Heart right ventricle (tissue), 16 donors: Measurements from ENCODE around the gene EVX1. TPM values are rescaled to one million over a fixed set of nuclear protein-coding genes. Genes with fewer than 3 reads are reported as not detected.

ENCODE experiments used
- ATAC-seq, 8 donors: fragments of 200-7000 bp; cut with Tn5 transposase; one replicate each; pipeline ENCODE4 v1.9.1; 2020; ENCODE audit warnings: mild to moderate bottlenecking in 8 of 8, moderate library complexity in 8 of 8, moderate number of reproducible peaks in 1 of 8
- DNase-seq, 2 donors: peaks; one replicate each; pipeline ENCODE4 v3.0.0-alpha.2; 2020
- H3K27ac ChIP-seq, 10 donors: fragments of 200-600 bp; sonication (generic) in 2 of 10; one replicate each; pipeline versions ENCODE4 v1.5.0 to v1.8.0; 2020 to 2022; ENCODE audit warnings: mild to moderate bottlenecking in 3 of 10
- H3K27me3 ChIP-seq, 7 donors: fragments of 200-600 bp; one replicate each; pipeline ENCODE4 v1.8.0; 2021 to 2022; ENCODE audit warnings: mild to moderate bottlenecking in 2 of 7
- H3K36me3 ChIP-seq, 9 donors: fragments of 200-600 bp; sonication (generic) in 1 of 9; one replicate each; pipeline versions ENCODE4 v1.5.0 to v1.8.0; 2020 to 2022; ENCODE audit warnings: mild to moderate bottlenecking in 2 of 9
- H3K4me1 ChIP-seq, 9 donors: fragments of 200-600 bp; sonication (generic) in 1 of 9; one replicate each; pipeline versions ENCODE4 v1.5.0 to v1.8.0; 2020 to 2022; ENCODE audit warnings: mild to moderate bottlenecking in 4 of 9
- H3K4me3 ChIP-seq, 10 donors: fragments of 200-600 bp; sonication (generic) in 2 of 10; one replicate each; pipeline versions ENCODE4 v1.5.0 to v1.8.0; 2020 to 2022; ENCODE audit warnings: mild to moderate bottlenecking in 7 of 10, moderate library complexity in 2 of 10
- H3K9me3 ChIP-seq, 11 donors: fragments of 200-600 bp in 10 of 11; sonication (generic) in 2 of 11; one replicate each; pipeline versions ENCODE4 v1.5.0 to v1.8.0; 2013 to 2022; ENCODE audit warnings: mild to moderate bottlenecking in 2 of 11, control low read depth in 1 of 11, moderate library complexity in 1 of 11
- CTCF ChIP-seq, 9 donors: fragments of 200-600 bp; sonication (generic) in 2 of 9; IDR thresholded peaks; one replicate each; pipeline versions ENCODE4 v1.5.0 to v1.8.0; 2021 to 2022; ENCODE audit warnings: antibody characterized with exemption in 9 of 9, mild to moderate bottlenecking in 5 of 9, moderate library complexity in 1 of 9
- WGBS, 2 donors: extraction: QIAGEN DNeasy Blood & Tissue Kit; methylation state at CpG; one replicate each; pipeline ENCODE4 v1.1.7; 2013; ENCODE audit warnings: inconsistent platforms in 1 of 2; 5-methylcytosine and 5-hydroxymethylcytosine counted together
- intact Hi-C, 10 donors: fragments of 100-400 bp; cut with DNase I; formaldehyde crosslinking; loops; one replicate each; pipeline versions ENCODE4 v1.11.1 to v1.14.2; 2022
- polyA plus RNA-seq, 2 donors: library from polyadenylated mRNA; stranded (reverse); fragments of 200-250 nt; gene quantifications; one replicate each; pipeline ENCODE4 v1.2.3, GENCODE V29; 2013
- total RNA-seq, 10 donors: library from RNA; stranded (reverse); fragmentation: NEBNext Ultra II Directional in 3 of 10; extraction: Animal tissue kit (Norgen Biotek cat#: 25700) in 3 of 10; gene quantifications; one replicate each; pipeline versions ENCODE4 v1.2.1 to v1.2.4, GENCODE V29; 2021 to 2023
- donor health status: Arrhythmogenic right ventricular cardiomyopathy.
- donor health status: ischemic (EF 13 %, LVEDD 7.1; RV severe dilation, severe dysfunction).
- donor health status: healthy with polysubstance abuse.
- donor health status: DM: no; HTN: yes; CAD: no.
- donor health status: DM: no; HTN: no; CAD: no.
- donor health status: ischemic (EF 25% LVEDD 6.9; RV normal size, moderate dysfunction).
- donor health status: ischemic (EF 25% LVEDD 5.7; RV mildly dilated, moderate dysfunction).
- donor health status: healthy.
- donor health status: DM: yes; HTN: yes; CAD: no.
- donor health status: Ischemic cardiomyopathy.
- donor health status: ischemic (EF 35%, LVEDD 5.7; RV mildly dilated, moderate dysfunction).
- donor health status: nonischemic (EF 11% LVEDD 7.7; RV severe dilation, severe dysfunction).
- donor health status: DM: yes; HTN: yes; CAD: no.
- donor health status: PGD.
- donor health status: ischemic (EF 29% LVEDD 5.4; RV normal size, mild dysfunction).
- donor health status: nonischemic (EF 23%, LVEDD 6.1; RV moderate dilation, normal function).

The EVX1 gene
- total and polyA plus RNA-seq, 12 donors = not detected

- H3K36me3 ChIP-seq = no peaks in the 10 kb centered on the region
- 6 to 13% methylated on average over 23 of the region's 23 CpGs for WGBS, 2 donors
- no peak overlapping the region for H3K4me3 ChIP-seq
- intact Hi-C loops = no loop called here
- H3K27ac ChIP-seq = no peak overlapping the region
- no peak for TF ChIP-seq CTCF (IDR thresholded peaks at IDR 0.05)
- H3K27me3 ChIP-seq = peaks cover 49 to 100% (median 99%) of the 10 kb centered on the region in 7 donors
- H3K9me3 ChIP-seq = no peaks in the 10 kb centered on the region
- no peak for DNase-seq
- ATAC-seq = no peak
- H3K4me1 ChIP-seq = peaks cover 3 to 35% (median 30%) of the 10 kb centered on the region in 9 donors
Observed at GRCh38 chr7:27248911-27249723, 6.5 kb downstream of the EVX1 start.

- H3K4me3 ChIP-seq = no peak overlapping the region
- DNase-seq (no peak), ATAC-seq (no peak)
- WGBS, 2 donors = 11 to 13% methylated on average over 19 of the region's 19 CpGs
- H3K4me1 ChIP-seq = peaks cover 3 to 33% (median 27%) of the 10 kb centered on the region in 9 donors
- peaks cover 41 to 100% (median 97%) of the 10 kb centered on the region in 7 donors for H3K27me3 ChIP-seq
- no peaks in the 10 kb centered on the region for H3K36me3 ChIP-seq
- no peak overlapping the region for H3K27ac ChIP-seq
- TF ChIP-seq CTCF (IDR thresholded peaks at IDR 0.05) = no peak
- intact Hi-C loops = no loop called here
- H3K9me3 ChIP-seq = no peaks in the 10 kb centered on the region
Observed at GRCh38 chr7:27249724-27250556, 7.3 kb downstream of the EVX1 start.

- H3K36me3 ChIP-seq = no peaks in the 10 kb centered on the region
- H3K9me3 ChIP-seq = peaks cover 0 to 2% (median 0%) of the 10 kb centered on the region in 11 donors
- H3K27me3 ChIP-seq = peaks cover 34 to 100% (median 95%) of the 10 kb centered on the region in 7 donors
- intact Hi-C loops = no loop called here
- ATAC-seq (no peak), DNase-seq (no peak)
- 14 to 15% methylated on average over 6 of the region's 6 CpGs for whole genome bisulfite sequencing, 2 donors
- H3K27ac ChIP-seq = no peak overlapping the region
- H3K4me3 ChIP-seq = no peak overlapping the region
- peaks cover under 1 to 26% (median 21%) of the 10 kb centered on the region in 9 donors for H3K4me1 ChIP-seq
- TF ChIP-seq CTCF (IDR thresholded peaks at IDR 0.05) = no peak
Observed at GRCh38 chr7:27250557-27251070, 8.0 kb downstream of the EVX1 start.

GRCh38 chr7:27251136-27251651, 8.6 kb downstream of the EVX1 start:
- WGBS, 2 donors = 4 to 9% methylated on average over 29 of the region's 29 CpGs
- H3K27me3 ChIP-seq = peaks cover 28 to 100% (median 89%) of the 10 kb centered on the region in 7 donors
- intact Hi-C loops = no loop called here
- peaks cover 0 to 2% (median 0%) of the 10 kb centered on the region in 11 donors for H3K9me3 ChIP-seq
- H3K36me3 ChIP-seq = no peaks in the 10 kb centered on the region
- no peak for DNase-seq
- H3K4me1 ChIP-seq = peaks cover 0 to 21% (median 15%) of the 10 kb centered on the region in 9 donors
- no peak for TF ChIP-seq CTCF (IDR thresholded peaks at IDR 0.05)
- ATAC-seq = no peak
- peak overlapping the region in 8 of 10 donors; percentile 2 to 17 (median 8) for H3K4me3 ChIP-seq
- no peak overlapping the region for H3K27ac ChIP-seq
